ENCODE measurements around the gene ASB3. TPM values are rescaled to one million over a fixed set of nuclear protein-coding genes. Genes with fewer than 3 reads are reported as not detected.

ASB3 gene
- total RNA-seq, 4 donors from 2014 or later = 7.0 to 14.7 (median 8.6) TPM

DNA sequence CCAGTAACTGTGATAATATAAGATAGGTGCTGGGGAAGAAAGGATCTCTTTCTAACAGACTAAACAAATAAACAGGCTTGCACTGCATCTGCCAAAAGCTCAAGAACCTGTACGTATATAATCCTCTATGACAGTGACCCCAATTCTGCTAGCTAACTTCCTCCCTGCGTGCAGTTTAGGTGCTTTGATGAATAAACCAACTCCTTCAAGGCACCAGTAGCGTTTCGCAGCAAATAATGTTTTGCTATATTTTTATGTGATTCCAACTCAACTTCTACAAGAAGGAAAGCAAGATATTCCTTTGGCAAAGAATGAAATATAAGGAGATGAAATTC, 154.7 kb downstream of the ASB3 start:
- Histone ChIP-seq H3K4me3 (no peak overlapping the region), H3K36me3 (no peaks in the 10 kb centered on the region), H3K27ac (no peak overlapping the region), H3K27me3 (no peaks in the 10 kb centered on the region), H3K9me3 (no peaks in the 10 kb centered on the region), H3K4me1 (no peaks in the 10 kb centered on the region)
- no peak for DNase-seq
- 81 to 88% methylated on average over 4 of the region's 4 CpGs for WGBS, 2 donors
- intact Hi-C loops (cut with DNase I) = no loop called here
- no peak for TF ChIP-seq POLR2A (IDR thresholded peaks at IDR 0.05)
- TF ChIP-seq, protein P1, sequence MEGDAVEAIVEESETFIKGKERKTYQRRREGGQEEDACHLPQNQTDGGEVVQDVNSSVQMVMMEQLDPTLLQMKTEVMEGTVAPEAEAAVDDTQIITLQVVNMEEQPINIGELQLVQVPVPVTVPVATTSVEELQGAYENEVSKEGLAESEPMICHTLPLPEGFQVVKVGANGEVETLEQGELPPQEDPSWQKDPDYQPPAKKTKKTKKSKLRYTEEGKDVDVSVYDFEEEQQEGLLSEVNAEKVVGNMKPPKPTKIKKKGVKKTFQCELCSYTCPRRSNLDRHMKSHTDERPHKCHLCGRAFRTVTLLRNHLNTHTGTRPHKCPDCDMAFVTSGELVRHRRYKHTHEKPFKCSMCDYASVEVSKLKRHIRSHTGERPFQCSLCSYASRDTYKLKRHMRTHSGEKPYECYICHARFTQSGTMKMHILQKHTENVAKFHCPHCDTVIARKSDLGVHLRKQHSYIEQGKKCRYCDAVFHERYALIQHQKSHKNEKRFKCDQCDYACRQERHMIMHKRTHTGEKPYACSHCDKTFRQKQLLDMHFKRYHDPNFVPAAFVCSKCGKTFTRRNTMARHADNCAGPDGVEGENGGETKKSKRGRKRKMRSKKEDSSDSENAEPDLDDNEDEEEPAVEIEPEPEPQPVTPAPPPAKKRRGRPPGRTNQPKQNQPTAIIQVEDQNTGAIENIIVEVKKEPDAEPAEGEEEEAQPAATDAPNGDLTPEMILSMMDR (IDR thresholded peaks at IDR 0.05) = no peak

DNA sequence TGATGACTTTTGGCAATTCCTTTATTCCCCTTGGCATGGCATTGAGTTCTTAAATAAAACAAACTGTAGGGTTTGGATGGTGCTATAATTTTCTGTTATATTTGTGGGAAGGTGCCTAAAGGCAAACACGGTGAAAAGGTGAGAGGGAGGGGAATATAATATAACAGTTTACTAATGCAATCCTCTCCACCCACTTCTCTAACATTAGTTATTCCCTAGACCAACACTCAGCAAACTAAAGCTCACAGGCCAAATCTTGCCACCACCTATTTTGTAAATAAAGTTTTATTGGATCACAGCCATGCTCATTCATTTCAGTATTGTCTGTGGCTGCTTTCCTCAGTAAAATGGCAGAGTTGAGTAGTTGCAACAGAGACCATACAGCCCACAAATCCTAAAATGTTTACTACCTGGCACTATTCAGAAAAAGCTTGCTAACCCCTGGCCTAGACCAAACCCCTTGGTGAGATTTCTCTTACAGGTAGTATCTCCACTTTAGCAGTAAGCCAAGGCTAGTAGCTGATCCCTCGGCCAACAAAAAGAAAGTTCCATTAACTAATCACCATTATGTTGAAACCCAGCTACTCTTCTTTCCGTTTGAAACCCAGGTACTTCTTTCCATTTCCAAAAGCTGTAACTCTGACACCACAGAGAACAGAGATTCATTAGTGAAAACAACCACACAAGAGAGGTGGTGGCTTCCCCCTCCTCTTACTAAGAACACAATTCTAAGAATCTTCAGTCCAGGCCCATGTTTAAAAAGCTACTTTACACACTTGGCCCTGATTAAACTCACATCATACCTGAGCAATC, 155.2 kb downstream of the ASB3 start:
- H3K4me3 ChIP-seq = no peak overlapping the region
- no peaks in the 10 kb centered on the region for H3K36me3 ChIP-seq
- DNase-seq = no peak
- intact Hi-C loops (cut with DNase I) = no loop called here
- H3K27me3 ChIP-seq = no peaks in the 10 kb centered on the region
- H3K9me3 ChIP-seq = no peaks in the 10 kb centered on the region
- H3K27ac ChIP-seq = no peak overlapping the region
- WGBS, 2 donors = 53 to 63% methylated on average over 3 of the region's 3 CpGs
- TF ChIP-seq POLR2A (IDR thresholded peaks at IDR 0.05) = no peak
- TF ChIP-seq, protein P1 (IDR thresholded peaks at IDR 0.05) = no peak
- no peaks in the 10 kb centered on the region for H3K4me1 ChIP-seq

DNA sequence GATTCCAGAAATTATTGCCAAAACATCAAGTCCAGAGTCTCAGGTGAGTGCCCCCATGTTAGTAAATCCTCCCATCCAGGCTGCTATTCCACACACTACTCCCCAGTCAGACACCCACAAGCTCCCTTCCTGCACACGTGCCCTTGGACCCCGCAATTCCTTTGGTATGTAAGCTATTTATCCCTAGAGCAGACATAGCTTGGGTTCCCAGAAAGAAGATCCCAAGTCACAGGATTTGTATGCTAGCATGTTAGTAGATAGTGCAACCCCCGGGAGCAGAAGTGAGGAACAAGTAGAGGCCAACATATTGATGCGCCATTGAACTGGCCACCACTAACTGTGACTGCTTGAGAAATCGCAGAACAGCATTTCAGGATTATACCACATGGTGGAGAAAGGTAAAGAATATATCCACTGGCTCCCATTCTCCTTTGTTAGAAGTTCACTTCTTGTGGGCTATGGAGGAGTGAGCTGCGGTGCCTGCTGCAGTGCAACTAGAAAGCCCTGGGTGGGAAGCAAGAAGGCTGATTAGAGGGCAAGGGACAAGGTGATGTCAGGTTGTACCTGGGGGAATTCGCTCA, 156.6 kb downstream of the ASB3 start:
- Histone ChIP-seq H3K9me3 (no peaks in the 10 kb centered on the region), H3K27ac (no peak overlapping the region), H3K27me3 (no peaks in the 10 kb centered on the region), H3K4me1 (no peaks in the 10 kb centered on the region), H3K36me3 (no peaks in the 10 kb centered on the region), H3K4me3 (no peak overlapping the region)
- 79 to 93% methylated on average over 7 of the region's 7 CpGs for WGBS, 2 donors
- no peak for TF ChIP-seq POLR2A (IDR thresholded peaks at IDR 0.05)
- TF ChIP-seq, protein P1 (IDR thresholded peaks at IDR 0.05) = no peak
- intact Hi-C loops (cut with DNase I) = no loop called here
- no peak for DNase-seq

DNA sequence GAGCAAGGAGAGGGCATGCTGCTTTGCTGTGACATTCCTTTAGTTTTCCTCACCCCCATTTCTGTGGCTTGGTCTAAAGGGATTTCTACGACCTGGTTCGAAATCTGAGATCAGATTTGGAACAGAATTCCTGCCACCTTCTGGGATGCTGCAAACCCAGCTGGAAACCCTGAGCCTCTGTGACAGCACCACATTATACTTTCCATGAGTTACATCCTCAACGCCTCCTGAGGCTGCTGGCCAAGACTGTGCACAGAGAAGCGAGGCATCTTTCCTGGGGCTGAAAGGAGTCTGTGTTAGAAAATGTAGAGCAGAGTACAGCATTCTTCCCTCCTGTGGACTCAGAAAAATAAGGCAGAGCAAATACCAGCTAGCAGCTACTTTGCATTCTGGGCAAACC, 157.3 kb downstream of the ASB3 start:
- no peaks in the 10 kb centered on the region for H3K9me3 ChIP-seq
- H3K4me1 ChIP-seq = no peaks in the 10 kb centered on the region
- no peak for DNase-seq
- H3K4me3 ChIP-seq = no peak overlapping the region
- no peak for TF ChIP-seq POLR2A (IDR thresholded peaks at IDR 0.05)
- TF ChIP-seq, protein P1 (IDR thresholded peaks at IDR 0.05) = no peak
- no peaks in the 10 kb centered on the region for H3K36me3 ChIP-seq
- intact Hi-C loops (cut with DNase I) = no loop called here
- 57 to 71% methylated on average over 2 to 4 of the region's 4 CpGs for WGBS, 2 donors
- H3K27me3 ChIP-seq = no peaks in the 10 kb centered on the region
- H3K27ac ChIP-seq = no peak overlapping the region

DNA sequence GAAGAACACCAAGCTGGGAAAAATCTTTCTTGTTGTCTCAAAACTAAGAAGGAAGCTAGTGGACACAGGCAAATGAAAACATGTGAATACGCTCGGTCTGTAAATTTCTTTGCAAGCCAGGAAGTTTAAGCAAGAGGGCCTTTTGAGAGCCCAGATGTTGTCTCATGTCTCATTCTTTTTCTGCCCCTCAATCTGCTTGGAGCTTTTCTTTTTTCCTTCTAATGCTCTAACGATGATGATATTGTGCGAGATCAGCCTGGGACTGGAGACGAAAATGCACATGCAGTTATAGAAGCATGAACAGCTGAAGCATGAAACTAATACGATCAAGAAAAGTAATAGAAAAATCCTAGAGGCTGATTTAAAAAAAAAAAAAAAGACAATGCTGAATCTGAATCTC, 157.8 kb downstream of the ASB3 start:
- no peaks in the 10 kb centered on the region for H3K9me3 ChIP-seq
- no peaks in the 10 kb centered on the region for H3K36me3 ChIP-seq
- WGBS, 2 donors = 76 to 84% methylated on average over 6 of the region's 6 CpGs
- no peaks in the 10 kb centered on the region for H3K27me3 ChIP-seq
- no peak overlapping the region for H3K4me3 ChIP-seq
- DNase-seq = no peak
- H3K4me1 ChIP-seq = no peaks in the 10 kb centered on the region
- intact Hi-C loops (cut with DNase I) = no loop called here
- H3K27ac ChIP-seq = no peak overlapping the region
- TF ChIP-seq, protein P1 (IDR thresholded peaks at IDR 0.05) = no peak
- no peak for TF ChIP-seq POLR2A (IDR thresholded peaks at IDR 0.05)
